Mucosa of rectum (tissue), 2 donors: ENCODE data around the gene ZNF213.
A peak's percentile ranks its signal among the peaks of the same experiment; 100 is the strongest.

ENCODE experiments used
- H3K27ac ChIP-seq, 2 donors: one replicate each; pipeline ENCODE4 v1.7.0; 2013; ENCODE audit warnings: inconsistent platforms in 2 of 2, low read depth in 2 of 2, low read length in 2 of 2
- H3K27me3 ChIP-seq, 2 donors: one replicate each; pipeline ENCODE4 v1.7.0; 2013; ENCODE audit warnings: low read length in 2 of 2; ENCODE audit not compliant: control insufficient read depth in 2 of 2, insufficient read depth in 2 of 2
- H3K36me3 ChIP-seq, 2 donors: one replicate each; pipeline ENCODE4 v1.7.0; 2013; ENCODE audit warnings: low read length in 2 of 2; ENCODE audit not compliant: control insufficient read depth in 2 of 2, insufficient read depth in 2 of 2
- H3K4me1 ChIP-seq, 2 donors: one replicate each; pipeline ENCODE4 v1.7.0; 2013; ENCODE audit warnings: low read length in 2 of 2, mild to moderate bottlenecking in 1 of 2; ENCODE audit not compliant: control insufficient read depth in 2 of 2, insufficient read depth in 2 of 2
- H3K4me3 ChIP-seq, 2 donors: one replicate each; pipeline ENCODE4 v1.7.0; 2013; ENCODE audit warnings: low read length in 2 of 2
- H3K9ac ChIP-seq, 2 donors: one replicate each; pipeline ENCODE4 v1.7.0; 2013; ENCODE audit warnings: low read length in 2 of 2, low read depth in 1 of 2, mild to moderate bottlenecking in 1 of 2
- H3K9me3 ChIP-seq, 2 donors: one replicate each; pipeline ENCODE4 v1.7.0; 2013; ENCODE audit warnings: low read length in 2 of 2; ENCODE audit not compliant: control insufficient read depth in 2 of 2
- donor health status: healthy.
- donor health status: Normal muscosa, but diverticular disease.

Gene ZNF213

GRCh38 chr16:3092501-3092941 is 42.3 kb upstream of the ZNF213 start:
- Histone ChIP-seq H3K27me3 (peaks cover 0 to 2% of the 10 kb centered on the region in 2 donors), H3K36me3 (no peaks in the 10 kb centered on the region), H3K4me1 (peaks cover 0 to 3% of the 10 kb centered on the region in 2 donors), H3K4me3 (no peak overlapping the region), H3K27ac (no peak overlapping the region), H3K9me3 (no peaks in the 10 kb centered on the region), H3K9ac (no peak overlapping the region)

GRCh38 chr16:3094289-3095027 is 40.4 kb upstream of the ZNF213 start:
- Histone ChIP-seq H3K9me3 (no peaks in the 10 kb centered on the region), H3K4me3 (no peak overlapping the region), H3K27me3 (peaks cover 0 to 2% of the 10 kb centered on the region in 2 donors), H3K36me3 (no peaks in the 10 kb centered on the region), H3K27ac (no peak overlapping the region), H3K9ac (no peak overlapping the region), H3K4me1 (peaks cover 0 to under 1% of the 10 kb centered on the region in 2 donors)

- Histone ChIP-seq H3K27ac (no peak overlapping the region), H3K27me3 (peaks cover 0 to 2% of the 10 kb centered on the region in 2 donors), H3K9ac (no peak overlapping the region), H3K36me3 (no peaks in the 10 kb centered on the region), H3K4me1 (peaks cover 5 to 8% of the 10 kb centered on the region in 2 donors), H3K9me3 (no peaks in the 10 kb centered on the region), H3K4me3 (no peak overlapping the region)
Observed at GRCh38 chr16:3095869-3096268, 39.0 kb upstream of the ZNF213 start.

GRCh38 chr16:3096362-3096761 is 38.5 kb upstream of the ZNF213 start:
- Histone ChIP-seq H3K36me3 (no peaks in the 10 kb centered on the region), H3K9ac (no peak overlapping the region), H3K9me3 (no peaks in the 10 kb centered on the region), H3K4me3 (no peak overlapping the region), H3K4me1 (peaks cover 5 to 12% of the 10 kb centered on the region in 2 donors), H3K27ac (no peak overlapping the region), H3K27me3 (peaks cover 0 to 2% of the 10 kb centered on the region in 2 donors)

- Histone ChIP-seq H3K9me3 (no peaks in the 10 kb centered on the region), H3K4me1 (peaks cover 5 to 12% of the 10 kb centered on the region in 2 donors), H3K4me3 (no peak overlapping the region), H3K36me3 (no peaks in the 10 kb centered on the region), H3K9ac (no peak overlapping the region), H3K27ac (no peak overlapping the region), H3K27me3 (no peaks in the 10 kb centered on the region)
Observed at GRCh38 chr16:3097266-3097665, 37.6 kb upstream of the ZNF213 start.

GRCh38 chr16:3098459-3099394 is 36.1 kb upstream of the ZNF213 start, which contains the start of gene ZSCAN10:
TSS of gene ZSCAN10 (minus strand) at chr16:3099294. CDS start at chr16:3092937, 6,357 bp downstream.
- Histone ChIP-seq H3K36me3 (no peaks in the 10 kb centered on the region), H3K4me3 (peak within 1 kb of the TSS; percentile 43 to 54), H3K27me3 (no peaks in the 10 kb centered on the region), H3K9ac (peak within 1 kb of the TSS; percentile 17 to 36), H3K4me1 (peaks cover 5 to 12% of the 10 kb centered on the region in 2 donors), H3K27ac (no peak within 1 kb of the TSS), H3K9me3 (no peaks in the 10 kb centered on the region)

GRCh38 chr16:3099395-3099731 is 35.5 kb upstream of the ZNF213 start:
- no peak overlapping the region for H3K27ac ChIP-seq

GRCh38 chr16:3099732-3100499 is 34.9 kb upstream of the ZNF213 start:
- Histone ChIP-seq H3K27ac (no peak overlapping the region), H3K4me1 (peaks cover 5 to 12% of the 10 kb centered on the region in 2 donors), H3K36me3 (no peaks in the 10 kb centered on the region), H3K9ac (peak overlapping the region; percentile 17 to 36), H3K4me3 (peak overlapping the region; percentile 43 to 54), H3K9me3 (no peaks in the 10 kb centered on the region), H3K27me3 (no peaks in the 10 kb centered on the region)

More at GRCh38 chr16:3099395-3099731, 35.5 kb upstream of the ZNF213 start:
- Histone ChIP-seq H3K4me3 (no peak overlapping the region), H3K9ac (no peak overlapping the region), H3K4me1 (peaks cover 5 to 12% of the 10 kb centered on the region in 2 donors), H3K27me3 (no peaks in the 10 kb centered on the region), H3K9me3 (no peaks in the 10 kb centered on the region), H3K36me3 (no peaks in the 10 kb centered on the region)

- H3K27me3 ChIP-seq = no peaks in the 10 kb centered on the region
- peaks cover 11 to 18% of the 10 kb centered on the region in 2 donors for H3K4me1 ChIP-seq
- peak overlapping the region in 1 of 2 donors; percentile 23 for H3K27ac ChIP-seq
- H3K9ac ChIP-seq = peak overlapping the region in 1 of 2 donors; percentile 24
- peak overlapping the region in 1 of 2 donors; percentile 37 for H3K4me3 ChIP-seq
- H3K9me3 ChIP-seq = no peaks in the 10 kb centered on the region
- no peaks in the 10 kb centered on the region for H3K36me3 ChIP-seq
Observed at GRCh38 chr16:3101018-3101840, 33.6 kb upstream of the ZNF213 start.
